ENCODE measurements around the gene LIMS1.
"Not testable (repeated sequence)": the region's sequence is repeated elsewhere in the genome, so short reads cannot be mapped to it uniquely, and the experiment has no call there.

DNA sequence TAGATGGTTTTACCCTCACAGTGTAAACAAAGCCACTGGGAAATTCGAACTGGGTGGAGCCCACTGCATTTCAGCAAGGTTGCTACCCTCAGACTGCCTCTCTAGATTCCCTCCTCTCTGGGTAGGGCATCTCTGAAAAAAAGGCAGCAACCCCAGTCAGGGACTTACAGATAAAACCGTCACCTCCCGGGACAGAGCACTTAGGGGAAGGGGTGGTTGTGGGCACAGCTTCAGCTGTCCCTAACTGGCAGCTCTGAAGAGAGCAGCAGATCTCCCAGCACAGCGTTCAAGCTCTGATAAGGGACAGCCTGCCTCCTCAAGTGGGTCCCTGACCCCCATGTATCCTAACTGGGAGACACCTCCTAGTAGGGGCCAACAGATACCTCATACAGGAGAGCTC lies 109.6 kb downstream of the LIMS1 start:
- not testable (repeated sequence) for TF ChIP-seq CTCF, POLR2A (IDR thresholded peaks at IDR 0.05)
